WTC11 (cell line): ENCODE results near the gene PARVB. TPM values are rescaled to one million over a fixed set of nuclear protein-coding genes. Genes with fewer than 3 reads are reported as not detected.

Experiments used
- ATAC-seq: fragments of 200-7000 bp; cut with Tn5 transposase; 2 replicates; pipeline ENCODE4 v1.10.0; 2021; ENCODE audit warnings: mild to moderate bottlenecking, moderate library complexity
- CTCF ChIA-PET: fragments of 300-600 bp; sonication (Branson Sonifier 250); formaldehyde crosslinking; loops from one replicate; lab custom pipeline; 2021; ENCODE audit warnings: antibody characterized with exemption; lab: Charles Lee
- POLR2A ChIA-PET: fragments of 350-600 bp; sonication (Branson Sonifier 250); formaldehyde crosslinking; loops from one replicate; lab custom pipeline; 2021; ENCODE audit warnings: antibody characterized with exemption; lab: Charles Lee
- DNase-seq: peaks from one replicate; pipeline ENCODE4 v3.0.0; 2021; ENCODE audit warnings: low spot score
- H3K27ac Mint-ChIP-seq: 2 replicates; pipeline ENCODE4 v1.8.0; 2021; ENCODE audit warnings: mixed read lengths
- H3K27me3 Mint-ChIP-seq: 2 replicates; pipeline ENCODE4 v1.8.0; 2021; ENCODE audit warnings: low read depth, mild to moderate bottlenecking, moderate library complexity, mixed read lengths
- H3K36me3 Mint-ChIP-seq: 2 replicates; pipeline ENCODE4 v1.8.0; 2021; ENCODE audit warnings: mixed read lengths
- H3K4me1 Mint-ChIP-seq: 2 replicates; pipeline ENCODE4 v1.8.0; 2022; ENCODE audit warnings: mixed read lengths
- H3K4me3 Mint-ChIP-seq: 2 replicates; pipeline ENCODE4 v1.8.0; 2021; ENCODE audit warnings: mild to moderate bottlenecking, moderate library complexity, mixed read lengths
- H3K9me3 Mint-ChIP-seq: 2 replicates; pipeline ENCODE4 v1.8.0; 2021; ENCODE audit warnings: mixed read lengths
- CBFB ChIP-seq: sonication (generic); formaldehyde crosslinking; IDR thresholded peaks from 2 replicates; pipeline ENCODE4 v1.8.1; 2022; ENCODE audit warnings: mild to moderate bottlenecking, low read depth, missing genetic modification reagents
- CREM ChIP-seq: sonication (generic); formaldehyde crosslinking; IDR thresholded peaks from 2 replicates; pipeline ENCODE4 v1.8.1; 2022; ENCODE audit warnings: mild to moderate bottlenecking, missing genetic modification reagents, moderate library complexity
- EMX1 ChIP-seq: fragments of 250-450 bp; sonication (Bioruptor Pico); IDR thresholded peaks from 2 replicates; pipeline ENCODE4 v1.8.0; 2021; ENCODE audit warnings: mild to moderate bottlenecking
- FOXJ3 ChIP-seq: sonication (generic); formaldehyde crosslinking; IDR thresholded peaks from 2 replicates; pipeline ENCODE4 v1.9.0; 2021; ENCODE audit warnings: missing genetic modification reagents, mild to moderate bottlenecking, borderline replicate concordance
- GTF2I ChIP-seq: fragments of 250-450 bp; sonication (Bioruptor Pico); conservative IDR thresholded peaks from 2 replicates; pipeline ENCODE4 v1.4.0; 2021; ENCODE audit warnings: mild to moderate bottlenecking
- JUN ChIP-seq: sonication (generic); formaldehyde crosslinking; IDR thresholded peaks from 2 replicates; pipeline ENCODE4 v1.8.0; 2023; ENCODE audit warnings: mild to moderate bottlenecking, missing genetic modification reagents
- KAT7 ChIP-seq: sonication (generic); formaldehyde crosslinking; IDR thresholded peaks from 2 replicates; pipeline ENCODE4 v1.8.1; 2023; ENCODE audit warnings: missing genetic modification reagents, mild to moderate bottlenecking, borderline replicate concordance
- MYBL2 ChIP-seq: sonication (generic); formaldehyde crosslinking; IDR thresholded peaks from 2 replicates; pipeline ENCODE4 v1.8.1; 2023; ENCODE audit warnings: mild to moderate bottlenecking, moderate library complexity, missing genetic modification reagents
- NFATC4 ChIP-seq: fragments of 250-450 bp; sonication (Bioruptor Pico); IDR thresholded peaks from 2 replicates; pipeline ENCODE4 v1.9.0; 2021; ENCODE audit warnings: mild to moderate bottlenecking
- NR1H2 ChIP-seq: sonication (generic); formaldehyde crosslinking; IDR thresholded peaks from 2 replicates; pipeline ENCODE4 v1.9.0; 2021; ENCODE audit warnings: mild to moderate bottlenecking, moderate library complexity, missing genetic modification reagents
- OVOL2 ChIP-seq: fragments of 250-450 bp; sonication (Bioruptor Pico); IDR thresholded peaks from 2 replicates; pipeline ENCODE4 v1.9.0; 2021; ENCODE audit warnings: mild to moderate bottlenecking, borderline replicate concordance
- PRRX2 ChIP-seq: fragments of 250-450 bp; sonication (Bioruptor Pico); IDR thresholded peaks from 2 replicates; pipeline ENCODE4 v1.8.0; 2021; ENCODE audit warnings: mild to moderate bottlenecking
- RELA ChIP-seq: sonication (generic); formaldehyde crosslinking; IDR thresholded peaks from 2 replicates; pipeline ENCODE4 v1.8.1; 2022; ENCODE audit warnings: missing genetic modification reagents, mild to moderate bottlenecking, borderline replicate concordance
- SP1 ChIP-seq: sonication (generic); formaldehyde crosslinking; conservative IDR thresholded peaks from 2 replicates; pipeline ENCODE4 v1.8.1; 2022; ENCODE audit warnings: missing genetic modification reagents
- ZNF219 ChIP-seq: sonication (generic); formaldehyde crosslinking; IDR thresholded peaks from 2 replicates; pipeline ENCODE4 v1.8.0; 2023; ENCODE audit warnings: missing genetic modification reagents, mild to moderate bottlenecking, borderline replicate concordance
- ZNF396 ChIP-seq: fragments of 250-450 bp; sonication (Bioruptor Pico); IDR thresholded peaks from 2 replicates; pipeline ENCODE4 v1.8.0; 2021; ENCODE audit warnings: mild to moderate bottlenecking, moderate library complexity, borderline replicate concordance
- ZNF416 ChIP-seq: fragments of 250-450 bp; sonication (Bioruptor Pico); IDR thresholded peaks from 2 replicates; pipeline ENCODE4 v1.9.0; 2021; ENCODE audit warnings: mild to moderate bottlenecking, inconsistent platforms
- total RNA-seq: library from RNA; stranded (reverse); gene quantifications from 3 replicates; pipeline ENCODE4 v1.2.3, GENCODE V29; 2021
- TF ChIP-seq, protein P1 (sequence below): fragments of 250-450 bp; sonication (Bioruptor Pico); IDR thresholded peaks from 2 replicates; pipeline ENCODE4 v1.9.0; 2021; ENCODE audit warnings: moderate library complexity, mild to moderate bottlenecking, inconsistent platforms, borderline replicate concordance
- TF ChIP-seq, protein P2 (sequence below): sonication (generic); formaldehyde crosslinking; conservative IDR thresholded peaks from 2 replicates; pipeline ENCODE4 v1.8.1; 2023; ENCODE audit warnings: mild to moderate bottlenecking, low read depth, missing genetic modification reagents, moderate library complexity
- TF ChIP-seq, protein P3 (sequence below): sonication (generic); formaldehyde crosslinking; IDR thresholded peaks from 2 replicates; pipeline ENCODE4 v1.8.1; 2022; ENCODE audit warnings: missing genetic modification reagents, borderline replicate concordance
- TF ChIP-seq, protein P4 (sequence below): sonication (generic); formaldehyde crosslinking; IDR thresholded peaks from 2 replicates; pipeline ENCODE4 v1.8.0; 2022; ENCODE audit warnings: mild to moderate bottlenecking, missing genetic modification reagents
- TF ChIP-seq, protein P5 (sequence below): fragments of 250-450 bp; sonication (Bioruptor Pico); IDR thresholded peaks from 2 replicates; pipeline ENCODE4 v1.8.0; 2021; ENCODE audit warnings: mild to moderate bottlenecking
- TF ChIP-seq, protein P6 (sequence below): sonication (generic); formaldehyde crosslinking; IDR thresholded peaks from 2 replicates; pipeline ENCODE4 v1.8.1; 2022; ENCODE audit warnings: mild to moderate bottlenecking, moderate library complexity, missing genetic modification reagents
- TF ChIP-seq, protein P7 (sequence below): sonication (generic); formaldehyde crosslinking; IDR thresholded peaks from 2 replicates; pipeline ENCODE4 v1.8.1; 2022; ENCODE audit warnings: low read depth, missing genetic modification reagents, borderline replicate concordance
- TF ChIP-seq, protein P8 (sequence below): fragments of 250-450 bp; sonication (Bioruptor Pico); IDR thresholded peaks from 2 replicates; pipeline ENCODE4 v1.9.0; 2021; ENCODE audit warnings: mild to moderate bottlenecking

Gene PARVB
- total RNA-seq, 1 experiment from 2014 or later, result 3.3 TPM

DNA sequence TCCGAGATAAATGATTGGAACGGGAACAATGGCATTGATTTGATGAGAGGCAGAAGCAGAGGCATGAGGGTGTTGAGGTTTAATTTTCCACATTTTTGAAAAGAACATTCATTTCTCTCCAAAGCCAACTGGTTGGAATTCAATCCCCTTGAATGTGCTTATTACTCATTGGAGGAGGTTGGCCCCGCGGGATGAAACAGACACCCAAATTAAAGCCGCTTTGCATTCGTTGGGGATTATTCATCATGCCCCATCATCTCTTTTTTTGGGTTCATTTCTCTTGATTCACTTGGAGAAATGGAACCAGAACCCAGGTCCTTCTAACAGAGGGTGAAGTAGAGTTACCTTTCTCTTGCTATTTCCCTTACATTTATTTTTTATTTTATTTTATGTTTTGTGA, 109.1 kb downstream of the PARVB start:
- H3K4me1 Mint-ChIP-seq, result peaks cover 17% of the 10 kb centered on the region
- H3K27ac Mint-ChIP-seq, result no peak overlapping the region
- no peak for ATAC-seq
- H3K4me3 Mint-ChIP-seq, result no peak overlapping the region
- POLR2A ChIA-PET, result no interaction called here
- H3K9me3 Mint-ChIP-seq, result peaks cover 27% of the 10 kb centered on the region
- TF ChIP-seq MYBL2, result no peak
- TF ChIP-seq SP1 (CRISPR knock-in tag), result no peak
- no peak for TF ChIP-seq ZNF396 (CRISPR knock-in tag)
- no peak for TF ChIP-seq OVOL2 (CRISPR knock-in tag)
- TF ChIP-seq PRRX2 (CRISPR knock-in tag), result no peak
- no peak for TF ChIP-seq RELA
- TF ChIP-seq, protein P1, sequence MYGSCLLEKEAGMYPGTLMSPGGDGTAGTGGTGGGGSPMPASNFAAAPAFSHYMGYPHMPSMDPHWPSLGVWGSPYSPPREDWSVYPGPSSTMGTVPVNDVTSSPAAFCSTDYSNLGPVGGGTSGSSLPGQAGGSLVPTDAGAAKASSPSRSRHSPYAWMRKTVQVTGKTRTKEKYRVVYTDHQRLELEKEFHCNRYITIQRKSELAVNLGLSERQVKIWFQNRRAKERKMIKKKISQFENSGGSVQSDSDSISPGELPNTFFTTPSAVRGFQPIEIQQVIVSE (CRISPR knock-in tag), result no peak
- TF ChIP-seq JUN (CRISPR knock-in tag), result no peak
- no peak for TF ChIP-seq CREM
- no peak for TF ChIP-seq KAT7 (CRISPR knock-in tag)
- no peak for TF ChIP-seq FOXJ3 (CRISPR knock-in tag)
- no peak for TF ChIP-seq ZNF416 (CRISPR knock-in tag)
- TF ChIP-seq, protein P2, sequence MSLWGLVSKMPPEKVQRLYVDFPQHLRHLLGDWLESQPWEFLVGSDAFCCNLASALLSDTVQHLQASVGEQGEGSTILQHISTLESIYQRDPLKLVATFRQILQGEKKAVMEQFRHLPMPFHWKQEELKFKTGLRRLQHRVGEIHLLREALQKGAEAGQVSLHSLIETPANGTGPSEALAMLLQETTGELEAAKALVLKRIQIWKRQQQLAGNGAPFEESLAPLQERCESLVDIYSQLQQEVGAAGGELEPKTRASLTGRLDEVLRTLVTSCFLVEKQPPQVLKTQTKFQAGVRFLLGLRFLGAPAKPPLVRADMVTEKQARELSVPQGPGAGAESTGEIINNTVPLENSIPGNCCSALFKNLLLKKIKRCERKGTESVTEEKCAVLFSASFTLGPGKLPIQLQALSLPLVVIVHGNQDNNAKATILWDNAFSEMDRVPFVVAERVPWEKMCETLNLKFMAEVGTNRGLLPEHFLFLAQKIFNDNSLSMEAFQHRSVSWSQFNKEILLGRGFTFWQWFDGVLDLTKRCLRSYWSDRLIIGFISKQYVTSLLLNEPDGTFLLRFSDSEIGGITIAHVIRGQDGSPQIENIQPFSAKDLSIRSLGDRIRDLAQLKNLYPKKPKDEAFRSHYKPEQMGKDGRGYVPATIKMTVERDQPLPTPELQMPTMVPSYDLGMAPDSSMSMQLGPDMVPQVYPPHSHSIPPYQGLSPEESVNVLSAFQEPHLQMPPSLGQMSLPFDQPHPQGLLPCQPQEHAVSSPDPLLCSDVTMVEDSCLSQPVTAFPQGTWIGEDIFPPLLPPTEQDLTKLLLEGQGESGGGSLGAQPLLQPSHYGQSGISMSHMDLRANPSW (CRISPR knock-in tag), result no peak
- no peak for TF ChIP-seq CBFB (CRISPR knock-in tag)
- no peak for TF ChIP-seq GTF2I (CRISPR knock-in tag)
- TF ChIP-seq NR1H2 (CRISPR knock-in tag), result no peak
- TF ChIP-seq, protein P3, sequence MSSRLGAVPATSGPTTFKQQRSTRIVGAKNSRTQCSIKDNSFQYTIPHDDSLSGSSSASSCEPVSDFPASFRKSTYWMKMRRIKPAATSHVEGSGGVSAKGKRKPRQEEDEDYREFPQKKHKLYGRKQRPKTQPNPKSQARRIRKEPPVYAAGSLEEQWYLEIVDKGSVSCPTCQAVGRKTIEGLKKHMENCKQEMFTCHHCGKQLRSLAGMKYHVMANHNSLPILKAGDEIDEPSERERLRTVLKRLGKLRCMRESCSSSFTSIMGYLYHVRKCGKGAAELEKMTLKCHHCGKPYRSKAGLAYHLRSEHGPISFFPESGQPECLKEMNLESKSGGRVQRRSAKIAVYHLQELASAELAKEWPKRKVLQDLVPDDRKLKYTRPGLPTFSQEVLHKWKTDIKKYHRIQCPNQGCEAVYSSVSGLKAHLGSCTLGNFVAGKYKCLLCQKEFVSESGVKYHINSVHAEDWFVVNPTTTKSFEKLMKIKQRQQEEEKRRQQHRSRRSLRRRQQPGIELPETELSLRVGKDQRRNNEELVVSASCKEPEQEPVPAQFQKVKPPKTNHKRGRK, result no peak
- TF ChIP-seq, all 79 proteins: peak for 0
- peaks cover 17% of the 10 kb centered on the region for H3K27me3 Mint-ChIP-seq
- CTCF ChIA-PET, result interaction anchor here (1.1 kb wide), 1 partner anchor 52 kb away, joined by 3 read pairs; no protein-coding TSS in a partner anchor
- peaks cover 27% of the 10 kb centered on the region for H3K36me3 Mint-ChIP-seq
- no peak for DNase-seq

DNA sequence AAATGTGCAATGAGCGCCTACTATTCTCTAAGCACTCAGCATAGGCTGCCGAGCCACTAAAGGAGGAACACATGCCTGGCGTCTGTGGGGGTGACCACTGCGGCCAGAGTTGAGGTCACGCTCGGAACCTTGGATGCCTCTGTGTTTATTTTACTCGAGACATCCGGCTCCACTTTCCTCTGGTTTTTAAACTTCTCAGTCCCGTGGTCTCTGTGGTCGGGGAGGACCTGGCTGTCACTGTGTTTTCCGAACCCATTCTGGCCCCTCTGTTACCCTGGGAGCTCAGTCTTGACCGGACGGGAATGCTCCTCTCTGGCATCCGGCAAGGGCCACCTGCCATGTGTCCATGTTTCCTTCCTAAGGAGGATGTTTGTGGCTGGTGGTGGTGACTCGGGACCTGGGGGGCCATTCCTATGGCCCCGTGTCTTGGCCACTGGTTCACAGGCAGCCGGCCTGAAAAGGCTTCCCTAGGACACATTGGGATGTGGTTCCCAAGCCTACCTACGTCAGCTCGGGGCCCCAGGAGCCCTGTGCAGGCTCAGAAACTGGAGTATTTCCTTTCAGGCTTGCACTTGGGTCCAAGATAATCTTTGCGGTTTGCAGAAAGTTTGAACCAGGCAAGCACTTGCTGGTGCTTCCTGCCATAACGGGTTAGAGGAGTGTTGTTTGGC, 109.9 kb downstream of the PARVB start:
- Mint-ChIP-seq H3K9me3 (peaks cover 34% of the 10 kb centered on the region), H3K27me3 (peaks cover 17% of the 10 kb centered on the region), H3K36me3 (peaks cover 36% of the 10 kb centered on the region), H3K27ac (no peak overlapping the region), H3K4me1 (peaks cover 17% of the 10 kb centered on the region), H3K4me3 (no peak overlapping the region)
- POLR2A ChIA-PET, result no interaction called here
- CTCF ChIA-PET, result no interaction called here
- DNase-seq (no peak), ATAC-seq (no peak)
- TF ChIP-seq, protein P4, sequence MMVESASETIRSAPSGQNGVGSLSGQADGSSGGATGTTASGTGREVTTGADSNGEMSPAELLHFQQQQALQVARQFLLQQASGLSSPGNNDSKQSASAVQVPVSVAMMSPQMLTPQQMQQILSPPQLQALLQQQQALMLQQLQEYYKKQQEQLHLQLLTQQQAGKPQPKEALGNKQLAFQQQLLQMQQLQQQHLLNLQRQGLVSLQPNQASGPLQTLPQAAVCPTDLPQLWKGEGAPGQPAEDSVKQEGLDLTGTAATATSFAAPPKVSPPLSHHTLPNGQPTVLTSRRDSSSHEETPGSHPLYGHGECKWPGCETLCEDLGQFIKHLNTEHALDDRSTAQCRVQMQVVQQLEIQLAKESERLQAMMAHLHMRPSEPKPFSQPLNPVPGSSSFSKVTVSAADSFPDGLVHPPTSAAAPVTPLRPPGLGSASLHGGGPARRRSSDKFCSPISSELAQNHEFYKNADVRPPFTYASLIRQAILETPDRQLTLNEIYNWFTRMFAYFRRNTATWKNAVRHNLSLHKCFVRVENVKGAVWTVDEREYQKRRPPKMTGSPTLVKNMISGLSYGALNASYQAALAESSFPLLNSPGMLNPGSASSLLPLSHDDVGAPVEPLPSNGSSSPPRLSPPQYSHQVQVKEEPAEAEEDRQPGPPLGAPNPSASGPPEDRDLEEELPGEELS, result no peak
- TF ChIP-seq SP1 (CRISPR knock-in tag) (no peak), RELA (no peak), NFATC4 (CRISPR knock-in tag) (no peak), ZNF219 (CRISPR knock-in tag) (no peak), NR1H2 (CRISPR knock-in tag) (no peak), EMX1 (no peak)
- TF ChIP-seq, protein P5, sequence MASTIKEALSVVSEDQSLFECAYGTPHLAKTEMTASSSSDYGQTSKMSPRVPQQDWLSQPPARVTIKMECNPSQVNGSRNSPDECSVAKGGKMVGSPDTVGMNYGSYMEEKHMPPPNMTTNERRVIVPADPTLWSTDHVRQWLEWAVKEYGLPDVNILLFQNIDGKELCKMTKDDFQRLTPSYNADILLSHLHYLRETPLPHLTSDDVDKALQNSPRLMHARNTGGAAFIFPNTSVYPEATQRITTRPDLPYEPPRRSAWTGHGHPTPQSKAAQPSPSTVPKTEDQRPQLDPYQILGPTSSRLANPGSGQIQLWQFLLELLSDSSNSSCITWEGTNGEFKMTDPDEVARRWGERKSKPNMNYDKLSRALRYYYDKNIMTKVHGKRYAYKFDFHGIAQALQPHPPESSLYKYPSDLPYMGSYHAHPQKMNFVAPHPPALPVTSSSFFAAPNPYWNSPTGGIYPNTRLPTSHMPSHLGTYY, result no peak
- TF ChIP-seq, protein P6, sequence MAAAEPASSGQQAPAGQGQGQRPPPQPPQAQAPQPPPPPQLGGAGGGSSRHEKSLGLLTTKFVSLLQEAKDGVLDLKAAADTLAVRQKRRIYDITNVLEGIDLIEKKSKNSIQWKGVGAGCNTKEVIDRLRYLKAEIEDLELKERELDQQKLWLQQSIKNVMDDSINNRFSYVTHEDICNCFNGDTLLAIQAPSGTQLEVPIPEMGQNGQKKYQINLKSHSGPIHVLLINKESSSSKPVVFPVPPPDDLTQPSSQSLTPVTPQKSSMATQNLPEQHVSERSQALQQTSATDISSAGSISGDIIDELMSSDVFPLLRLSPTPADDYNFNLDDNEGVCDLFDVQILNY (CRISPR knock-in tag), result no peak
- TF ChIP-seq, protein P7, sequence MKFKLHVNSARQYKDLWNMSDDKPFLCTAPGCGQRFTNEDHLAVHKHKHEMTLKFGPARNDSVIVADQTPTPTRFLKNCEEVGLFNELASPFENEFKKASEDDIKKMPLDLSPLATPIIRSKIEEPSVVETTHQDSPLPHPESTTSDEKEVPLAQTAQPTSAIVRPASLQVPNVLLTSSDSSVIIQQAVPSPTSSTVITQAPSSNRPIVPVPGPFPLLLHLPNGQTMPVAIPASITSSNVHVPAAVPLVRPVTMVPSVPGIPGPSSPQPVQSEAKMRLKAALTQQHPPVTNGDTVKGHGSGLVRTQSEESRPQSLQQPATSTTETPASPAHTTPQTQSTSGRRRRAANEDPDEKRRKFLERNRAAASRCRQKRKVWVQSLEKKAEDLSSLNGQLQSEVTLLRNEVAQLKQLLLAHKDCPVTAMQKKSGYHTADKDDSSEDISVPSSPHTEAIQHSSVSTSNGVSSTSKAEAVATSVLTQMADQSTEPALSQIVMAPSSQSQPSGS (CRISPR knock-in tag), result no peak
- TF ChIP-seq, protein P8, sequence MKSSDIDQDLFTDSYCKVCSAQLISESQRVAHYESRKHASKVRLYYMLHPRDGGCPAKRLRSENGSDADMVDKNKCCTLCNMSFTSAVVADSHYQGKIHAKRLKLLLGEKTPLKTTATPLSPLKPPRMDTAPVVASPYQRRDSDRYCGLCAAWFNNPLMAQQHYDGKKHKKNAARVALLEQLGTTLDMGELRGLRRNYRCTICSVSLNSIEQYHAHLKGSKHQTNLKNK (CRISPR knock-in tag), result no peak
